Measurements from ENCODE around the gene ACRBP. TPM values are rescaled to one million over a fixed set of nuclear protein-coding genes. Genes with fewer than 3 reads are reported as not detected.

Gene ACRBP
- total and polyA plus RNA-seq, 3 experiments from 2014 or later = 1.8 to 2.0 TPM; not detected in 1

DNA sequence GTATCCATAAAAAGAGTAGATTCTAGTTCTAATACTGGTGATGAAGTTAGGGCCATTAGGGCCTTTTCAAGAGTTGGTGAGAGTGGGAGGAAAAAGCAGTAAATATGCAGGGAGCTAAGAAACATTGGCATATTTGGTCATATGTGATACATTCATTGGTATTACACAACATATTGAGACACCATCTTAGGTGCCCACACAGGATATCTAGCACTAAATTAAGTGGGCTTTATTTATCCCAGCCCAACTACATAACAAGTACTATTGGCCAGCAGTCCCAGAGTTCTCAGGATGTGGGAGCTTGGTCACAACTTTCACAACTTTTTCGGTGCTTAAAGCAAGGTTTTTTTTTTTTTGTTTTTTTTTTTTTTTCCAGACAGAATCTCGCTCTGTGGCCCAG, 17.7 kb upstream of the ACRBP start:
- H3K36me3 Mint-ChIP-seq = peaks cover 10 to 42% (median 18%) of the 10 kb centered on the region in 3 donors

DNA sequence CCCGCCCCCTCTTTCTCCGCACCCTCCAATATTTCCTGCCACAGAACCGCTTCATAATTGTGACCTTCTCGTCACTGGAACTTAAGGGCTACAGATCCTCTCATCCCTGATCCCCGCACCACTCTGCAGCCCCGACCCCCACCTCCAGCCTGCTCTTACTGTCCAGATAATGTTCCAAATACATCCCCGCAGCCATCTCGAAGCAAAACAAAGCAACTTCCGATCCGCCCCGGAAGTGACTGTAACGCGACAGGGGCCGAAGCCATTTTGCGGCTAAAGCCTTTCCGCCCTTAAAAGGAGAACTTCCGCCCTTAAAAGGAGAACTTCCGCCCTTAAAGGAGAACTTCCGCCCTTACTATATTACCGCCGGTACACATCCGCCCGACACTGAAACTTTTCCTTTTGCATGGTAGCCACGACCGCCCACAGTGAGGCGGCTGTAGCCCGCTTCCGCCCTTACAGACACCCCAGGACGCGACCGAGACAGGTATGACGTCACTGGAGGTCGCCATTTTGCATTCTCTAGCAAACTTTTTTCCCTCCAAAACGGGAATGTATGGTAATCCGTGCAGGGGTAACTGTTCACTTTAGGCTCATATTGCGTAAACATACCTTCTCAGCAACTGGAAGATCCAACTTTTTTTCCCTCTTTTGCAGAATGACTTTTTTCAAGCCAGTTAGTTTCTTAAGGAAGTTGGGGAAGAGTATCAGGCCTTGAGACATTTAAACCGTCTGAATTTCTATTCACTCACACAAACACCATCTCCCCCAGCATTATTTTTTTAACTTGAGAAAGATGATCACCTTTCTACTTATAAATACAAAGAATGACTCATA, 15.9 kb upstream of the ACRBP start, which contains the start of gene ING4:
TSS of gene ING4 (minus strand) at position 214 of the 837 bp plus-strand sequence. CDS start at position 196, 18 bp downstream.
- Histone ChIP-seq H3K27ac (ENCODE audit: low read depth, low read length) (peak within 1 kb of the TSS; percentile 83), H3K4me1 (ENCODE audit: insufficient read depth, low read length) (peaks cover 20% of the 10 kb centered on the region), H3K36me3 (ENCODE audit: insufficient read depth, low read length) (peaks cover 12% of the 10 kb centered on the region), H3K9me3 (ENCODE audit: low read length) (no peaks in the 10 kb centered on the region), H3K27me3 (ENCODE audit: insufficient read depth, low read length, poor library complexity, severe bottlenecking) (no peaks in the 10 kb centered on the region), H3K4me3 (ENCODE audit: low read length) (peak within 1 kb of the TSS; percentile 76)
- Mint-ChIP-seq H3K36me3 (peaks cover 4 to 36% (median 16%) of the 10 kb centered on the region in 3 donors), H3K9me3 (no peaks in the 10 kb centered on the region), H3K27ac (peak within 1 kb of the TSS; percentile 88 to 99 (median 98)), H3K4me1 (peaks cover 27 to 42% (median 34%) of the 10 kb centered on the region in 3 donors), H3K4me3 (peak within 1 kb of the TSS; percentile 90 to 98 (median 95)), H3K27me3 (no peaks in the 10 kb centered on the region)
- POLR2A ChIA-PET = interaction anchor here (1.1 kb wide), 1 partner anchor 26 kb away, joined by 16 read pairs; the partner anchor contains the start of gene ZNF384
- CTCF ChIA-PET = interaction anchor here (1.1 to 1.8 kb wide), 2 partner anchors 26 to 43 kb away, joined by 3 to 8 read pairs; partner anchors contain the start of gene ZNF384
- DNase-seq = peak; percentile 91 to 99 (median 97)

More for the DNA sequence above, 17.7 kb upstream of the ACRBP start:
- peaks cover 20% of the 10 kb centered on the region for H3K4me1 ChIP-seq (ENCODE audit: insufficient read depth, low read length)
- peak overlapping the region in 6 of 8 donors; percentile 21 to 98 (median 70) for H3K27ac Mint-ChIP-seq
- H3K4me3 Mint-ChIP-seq = peak overlapping the region in 1 of 7 donors; percentile 26
- H3K9me3 ChIP-seq (ENCODE audit: low read length) = no peaks in the 10 kb centered on the region
- no peaks in the 10 kb centered on the region for H3K27me3 ChIP-seq (ENCODE audit: insufficient read depth, low read length, poor library complexity, severe bottlenecking)
- H3K4me1 Mint-ChIP-seq = peaks cover 20 to 31% (median 25%) of the 10 kb centered on the region in 3 donors
- CTCF ChIA-PET = interaction anchor here (1.0 to 1.8 kb wide), 2 partner anchors 24 to 156 kb away, joined by 3 to 8 read pairs; partner anchors contain the start of gene ZNF384
- no peak overlapping the region for H3K27ac ChIP-seq (ENCODE audit: low read depth, low read length)
- H3K4me3 ChIP-seq (ENCODE audit: low read length) = no peak overlapping the region
- H3K36me3 ChIP-seq (ENCODE audit: insufficient read depth, low read length) = peaks cover 27% of the 10 kb centered on the region
- H3K9me3 Mint-ChIP-seq = no peaks in the 10 kb centered on the region
- no peaks in the 10 kb centered on the region for H3K27me3 Mint-ChIP-seq
- POLR2A ChIA-PET = interaction anchor here (1.5 kb wide), 1 partner anchor 24 kb away, joined by 8 read pairs; the partner anchor contains the start of gene ZNF384
- no peak for DNase-seq

DNA sequence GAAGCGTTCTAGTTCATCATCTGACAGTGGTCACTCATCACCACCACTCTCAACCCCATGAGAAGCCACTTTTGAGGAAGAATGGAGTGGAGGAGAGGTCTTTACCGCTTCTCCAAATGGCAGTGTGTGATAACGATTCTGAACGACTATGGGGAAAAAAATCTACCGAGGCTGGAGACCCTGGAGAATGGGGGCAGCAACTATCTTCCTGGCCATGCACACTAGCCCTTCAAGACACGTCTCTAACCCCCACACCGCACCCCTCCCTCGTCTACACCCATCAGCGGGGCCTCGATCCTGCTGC, 15.3 kb upstream of the ACRBP start:
- Histone ChIP-seq H3K4me3 (ENCODE audit: low read length) (peak overlapping the region; percentile 76), H3K27me3 (ENCODE audit: insufficient read depth, low read length, poor library complexity, severe bottlenecking) (no peaks in the 10 kb centered on the region), H3K4me1 (ENCODE audit: insufficient read depth, low read length) (peaks cover 20% of the 10 kb centered on the region), H3K9me3 (ENCODE audit: low read length) (no peaks in the 10 kb centered on the region), H3K27ac (ENCODE audit: low read depth, low read length) (peak overlapping the region; percentile 83), H3K36me3 (ENCODE audit: insufficient read depth, low read length) (peaks cover 8% of the 10 kb centered on the region)
- peak overlapping the region; percentile 88 to 99 (median 98) for H3K27ac Mint-ChIP-seq
- peak overlapping the region; percentile 90 to 98 (median 95) for H3K4me3 Mint-ChIP-seq
- CTCF ChIA-PET = no interaction called here
- DNase-seq = no peak
- no peaks in the 10 kb centered on the region for H3K27me3 Mint-ChIP-seq
- POLR2A ChIA-PET = no interaction called here
- H3K36me3 Mint-ChIP-seq = peaks cover 0 to 32% (median 13%) of the 10 kb centered on the region in 3 donors
- peaks cover 28 to 44% (median 36%) of the 10 kb centered on the region in 3 donors for H3K4me1 Mint-ChIP-seq
- no peaks in the 10 kb centered on the region for H3K9me3 Mint-ChIP-seq

DNA sequence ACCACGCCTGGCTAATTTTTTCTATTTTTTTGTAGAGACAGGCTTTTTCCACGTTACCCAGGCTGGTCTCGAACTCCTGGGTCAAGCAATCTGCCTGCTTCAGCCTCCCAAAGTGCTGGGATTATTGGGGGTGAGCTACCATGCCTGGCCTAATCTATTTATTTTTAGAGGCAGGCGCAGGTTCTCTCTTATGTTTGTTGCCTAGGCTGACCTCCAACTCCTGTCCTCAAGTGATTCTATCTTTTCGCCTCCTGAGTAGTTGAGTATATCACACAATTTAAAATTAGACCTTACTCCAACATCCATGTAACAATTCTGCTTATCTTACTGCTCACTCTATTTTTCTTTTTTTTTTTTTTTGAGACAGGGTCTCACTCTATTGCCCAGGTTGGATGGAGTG, 6.8 kb upstream of the ACRBP start:
- H3K9me3 ChIP-seq (ENCODE audit: low read length) = no peaks in the 10 kb centered on the region
- Mint-ChIP-seq H3K27ac (peak overlapping the region in 3 of 8 donors; percentile 60 to 95 (median 73)), H3K9me3 (no peaks in the 10 kb centered on the region), H3K4me3 (no peak overlapping the region), H3K36me3 (peaks cover 5 to 82% (median 18%) of the 10 kb centered on the region in 3 donors), H3K4me1 (peaks cover 10 to 14% (median 11%) of the 10 kb centered on the region in 3 donors), H3K27me3 (no peaks in the 10 kb centered on the region)
- ChIA-PET CTCF (no interaction called here), POLR2A (no interaction called here)
- H3K27me3 ChIP-seq (ENCODE audit: insufficient read depth, low read length, poor library complexity, severe bottlenecking) = no peaks in the 10 kb centered on the region
- no peak overlapping the region for H3K4me3 ChIP-seq (ENCODE audit: low read length)
- H3K36me3 ChIP-seq (ENCODE audit: insufficient read depth, low read length) = peaks cover 47% of the 10 kb centered on the region
- no peak for DNase-seq
- no peaks in the 10 kb centered on the region for H3K4me1 ChIP-seq (ENCODE audit: insufficient read depth, low read length)
- no peak overlapping the region for H3K27ac ChIP-seq (ENCODE audit: low read depth, low read length)

DNA sequence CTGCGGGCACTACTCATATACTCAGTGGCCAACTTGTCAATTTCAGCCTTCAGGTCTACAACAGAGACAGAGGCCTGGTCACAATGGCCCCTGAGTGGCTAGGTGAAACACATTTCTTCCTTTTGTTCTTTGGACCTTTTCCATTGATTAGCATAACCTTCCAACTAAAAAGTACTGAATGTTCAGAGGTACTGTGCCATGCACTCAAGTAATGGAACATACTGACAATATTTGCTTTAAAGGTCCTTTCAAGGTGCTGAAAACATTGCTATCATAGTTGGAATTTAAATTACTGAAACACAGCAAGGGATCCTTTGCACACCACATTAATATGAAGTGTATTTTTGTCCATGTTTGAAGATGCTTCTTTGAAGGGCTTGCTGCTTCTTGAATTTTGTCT, 6.1 kb upstream of the ACRBP start:
- H3K36me3 Mint-ChIP-seq = peaks cover 5 to 77% (median 14%) of the 10 kb centered on the region in 3 donors
- H3K4me1 Mint-ChIP-seq = peaks cover 4 to 8% (median 6%) of the 10 kb centered on the region in 3 donors

DNA sequence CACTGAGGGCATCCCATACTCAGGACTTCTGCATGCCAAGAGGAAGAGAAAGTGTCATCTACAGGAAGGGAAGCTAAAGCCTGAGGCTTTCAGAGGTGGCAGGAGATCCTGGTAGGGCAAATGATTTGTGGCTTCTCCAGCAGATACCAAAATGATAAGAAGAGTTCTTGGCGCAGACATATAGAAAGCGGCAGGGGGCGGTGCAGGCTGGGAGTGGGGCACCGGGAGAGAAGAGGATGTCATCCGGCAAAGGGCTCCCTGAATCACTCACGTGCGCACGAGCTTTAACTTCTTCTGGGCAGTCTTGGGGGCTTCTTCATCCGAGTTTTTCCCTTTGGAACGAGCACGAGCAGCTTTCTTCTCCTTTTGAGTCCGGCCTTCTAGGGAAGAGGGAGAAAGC, 5.2 kb upstream of the ACRBP start:
- Histone ChIP-seq H3K27ac (ENCODE audit: low read depth, low read length) (no peak overlapping the region), H3K4me1 (ENCODE audit: insufficient read depth, low read length) (no peaks in the 10 kb centered on the region), H3K27me3 (ENCODE audit: insufficient read depth, low read length, poor library complexity, severe bottlenecking) (no peaks in the 10 kb centered on the region), H3K4me3 (ENCODE audit: low read length) (no peak overlapping the region), H3K9me3 (ENCODE audit: low read length) (no peaks in the 10 kb centered on the region), H3K36me3 (ENCODE audit: insufficient read depth, low read length) (peaks cover 53% of the 10 kb centered on the region)
- no peak for DNase-seq
- Mint-ChIP-seq H3K36me3 (peaks cover 5 to 78% (median 12%) of the 10 kb centered on the region in 3 donors), H3K9me3 (no peaks in the 10 kb centered on the region), H3K4me3 (no peak overlapping the region), H3K4me1 (peaks cover 0 to 4% (median 3%) of the 10 kb centered on the region in 3 donors), H3K27me3 (no peaks in the 10 kb centered on the region), H3K27ac (peak overlapping the region in 4 of 8 donors; percentile 37 to 81 (median 50))
- POLR2A ChIA-PET = no interaction called here
- CTCF ChIA-PET = interaction anchor here (0.6 kb wide), 1 partner anchor 46 kb away, joined by 3 read pairs; no protein-coding TSS in a partner anchor

More for the DNA sequence above, 6.1 kb upstream of the ACRBP start:
- peaks cover 48% of the 10 kb centered on the region for H3K36me3 ChIP-seq (ENCODE audit: insufficient read depth, low read length)
- ChIA-PET CTCF (no interaction called here), POLR2A (no interaction called here)
- Mint-ChIP-seq H3K27ac (peak overlapping the region in 1 of 8 donors; percentile 33), H3K27me3 (no peaks in the 10 kb centered on the region), H3K4me3 (no peak overlapping the region), H3K9me3 (no peaks in the 10 kb centered on the region)
- no peak overlapping the region for H3K27ac ChIP-seq (ENCODE audit: low read depth, low read length)
- H3K4me1 ChIP-seq (ENCODE audit: insufficient read depth, low read length) = no peaks in the 10 kb centered on the region
- H3K27me3 ChIP-seq (ENCODE audit: insufficient read depth, low read length, poor library complexity, severe bottlenecking) = no peaks in the 10 kb centered on the region
- H3K4me3 ChIP-seq (ENCODE audit: low read length) = no peak overlapping the region
- no peaks in the 10 kb centered on the region for H3K9me3 ChIP-seq (ENCODE audit: low read length)
- no peak for DNase-seq

DNA sequence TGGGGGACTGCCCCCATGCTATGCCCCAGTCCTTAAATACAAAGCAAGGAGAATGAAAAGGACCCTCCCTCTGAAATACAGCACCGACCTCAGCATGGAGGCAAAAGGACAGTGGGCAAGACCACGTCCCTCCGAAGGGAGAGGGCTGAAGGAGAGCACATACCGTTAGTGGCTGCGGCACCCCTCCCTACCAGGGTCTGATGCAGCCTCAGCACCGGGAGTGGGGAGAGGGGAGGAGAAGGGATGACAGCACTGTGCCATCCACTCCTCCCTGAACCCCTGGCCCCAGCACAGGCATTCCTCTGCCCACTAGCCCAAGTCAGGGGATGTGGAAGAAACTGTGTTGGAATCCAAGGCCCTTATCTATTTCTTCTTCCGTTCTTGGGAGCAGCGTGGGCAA, 3.6 kb upstream of the ACRBP start:
- Histone ChIP-seq H3K9me3 (ENCODE audit: low read length) (no peaks in the 10 kb centered on the region), H3K27me3 (ENCODE audit: insufficient read depth, low read length, poor library complexity, severe bottlenecking) (no peaks in the 10 kb centered on the region), H3K4me3 (ENCODE audit: low read length) (no peak overlapping the region), H3K4me1 (ENCODE audit: insufficient read depth, low read length) (no peaks in the 10 kb centered on the region), H3K36me3 (ENCODE audit: insufficient read depth, low read length) (peaks cover 43% of the 10 kb centered on the region), H3K27ac (ENCODE audit: low read depth, low read length) (no peak overlapping the region)
- Mint-ChIP-seq H3K36me3 (peaks cover 5 to 68% (median 13%) of the 10 kb centered on the region in 3 donors), H3K27ac (peak overlapping the region in 1 of 8 donors; percentile 23), H3K4me3 (no peak overlapping the region), H3K9me3 (no peaks in the 10 kb centered on the region), H3K27me3 (no peaks in the 10 kb centered on the region), H3K4me1 (peaks cover 9 to 12% (median 11%) of the 10 kb centered on the region in 3 donors)
- DNase-seq = no peak
- POLR2A ChIA-PET = no interaction called here
- CTCF ChIA-PET = no interaction called here
